GM21786 (cell line): ENCODE data around the gene TAOK3.
"Not testable (repeated sequence)": the region's sequence is repeated elsewhere in the genome, so short reads cannot be mapped to it uniquely, and the experiment has no call there.

Experiments
- ATAC-seq: cut with Tn5 transposase; IDR thresholded peaks from one replicate; pipeline ENCODE4 v1.9.1; 2021; ENCODE audit not compliant: unreplicated experiment

The TAOK3 gene

GRCh38 chr12:118304093-118304492 lies 68.6 kb downstream of the TAOK3 start:
- no peak for ATAC-seq

- no peak for ATAC-seq
Measured at GRCh38 chr12:118302053-118302452, 70.7 kb downstream of the TAOK3 start.

GRCh38 chr12:118299791-118300460 lies 72.8 kb downstream of the TAOK3 start:
- ATAC-seq = no peak

GRCh38 chr12:118297284-118297683 lies 75.4 kb downstream of the TAOK3 start:
- no peak for ATAC-seq

- no peak for ATAC-seq
Measured at GRCh38 chr12:118292836-118293235, 79.9 kb downstream of the TAOK3 start.

- ATAC-seq = no peak
Measured at GRCh38 chr12:118290130-118290529, 82.6 kb downstream of the TAOK3 start.

GRCh38 chr12:118288174-118288573 lies 84.5 kb downstream of the TAOK3 start:
- no peak for ATAC-seq

GRCh38 chr12:118287728-118288127 lies 85.0 kb downstream of the TAOK3 start:
- ATAC-seq = no peak

GRCh38 chr12:118282767-118283166 lies 89.9 kb downstream of the TAOK3 start:
- ATAC-seq = no peak

- not testable (repeated sequence) for ATAC-seq
Measured at GRCh38 chr12:118278288-118278687, 94.4 kb downstream of the TAOK3 start.

- ATAC-seq = no peak
Measured at GRCh38 chr12:118274066-118274465, 98.6 kb downstream of the TAOK3 start.

GRCh38 chr12:118271770-118272417 lies 100.8 kb downstream of the TAOK3 start:
- no peak for ATAC-seq

GRCh38 chr12:118271183-118271582 lies 101.5 kb downstream of the TAOK3 start:
- ATAC-seq = no peak

GRCh38 chr12:118269806-118270205 lies 102.9 kb downstream of the TAOK3 start:
- ATAC-seq = no peak

- ATAC-seq = no peak
Measured at GRCh38 chr12:118259079-118259478, 113.6 kb downstream of the TAOK3 start.

GRCh38 chr12:118256352-118256751 lies 116.4 kb downstream of the TAOK3 start:
- ATAC-seq = no peak

GRCh38 chr12:118249547-118249946 lies 123.2 kb downstream of the TAOK3 start:
- no peak for ATAC-seq

- ATAC-seq = not testable (repeated sequence)
Measured at GRCh38 chr12:118245886-118246285, 126.8 kb downstream of the TAOK3 start.

- peak; percentile 42 for ATAC-seq
Measured at GRCh38 chr12:118238888-118239287, 133.8 kb downstream of the TAOK3 start.

- no peak for ATAC-seq
Measured at GRCh38 chr12:118237908-118238307, 134.8 kb downstream of the TAOK3 start.

GRCh38 chr12:118237052-118237665 lies 135.5 kb downstream of the TAOK3 start:
- peak; percentile 88 for ATAC-seq

- ATAC-seq = no peak
Measured at GRCh38 chr12:118220702-118221101, 152.0 kb downstream of the TAOK3 start.
